HK-2 (cell line): ENCODE measurements around the gene TLCD3A.
A peak's percentile ranks its signal among the peaks of the same experiment; 100 is the strongest.
"Not testable (repeated sequence)": the region's sequence is repeated elsewhere in the genome, so short reads cannot be mapped to it uniquely, and the experiment has no call there.

ENCODE experiments used
- DNase-seq: peaks from one replicate; pipeline ENCODE4 v3.0.0-alpha.2; 2018; ENCODE audit not compliant: unreplicated experiment

TLCD3A gene

DNA sequence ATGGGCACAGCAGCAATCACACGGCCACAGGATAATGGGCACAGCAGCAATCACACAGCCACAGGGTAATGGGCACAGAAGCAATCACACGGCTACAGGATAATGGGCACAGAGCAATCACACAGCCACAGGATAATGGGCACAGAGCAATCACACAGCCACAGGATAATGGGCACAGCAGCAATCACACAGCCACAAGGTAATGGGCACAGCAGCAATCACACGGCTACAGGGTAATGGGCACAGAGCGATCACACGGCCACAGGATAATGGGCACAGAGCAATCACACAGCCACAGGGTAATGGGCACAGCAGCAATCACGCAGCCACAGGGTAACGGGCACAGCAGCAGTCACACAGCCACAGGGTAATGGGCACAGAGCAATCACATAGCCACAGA, 17.0 kb downstream of the TLCD3A start:
- DNase-seq, result not testable (repeated sequence)

GRCh38 chr17:750431-751037, 18.1 kb downstream of the TLCD3A start:
- DNase-seq, result no peak

GRCh38 chr17:751269-752001, 19.0 kb downstream of the TLCD3A start:
- DNase-seq, result peak; percentile 50

DNA sequence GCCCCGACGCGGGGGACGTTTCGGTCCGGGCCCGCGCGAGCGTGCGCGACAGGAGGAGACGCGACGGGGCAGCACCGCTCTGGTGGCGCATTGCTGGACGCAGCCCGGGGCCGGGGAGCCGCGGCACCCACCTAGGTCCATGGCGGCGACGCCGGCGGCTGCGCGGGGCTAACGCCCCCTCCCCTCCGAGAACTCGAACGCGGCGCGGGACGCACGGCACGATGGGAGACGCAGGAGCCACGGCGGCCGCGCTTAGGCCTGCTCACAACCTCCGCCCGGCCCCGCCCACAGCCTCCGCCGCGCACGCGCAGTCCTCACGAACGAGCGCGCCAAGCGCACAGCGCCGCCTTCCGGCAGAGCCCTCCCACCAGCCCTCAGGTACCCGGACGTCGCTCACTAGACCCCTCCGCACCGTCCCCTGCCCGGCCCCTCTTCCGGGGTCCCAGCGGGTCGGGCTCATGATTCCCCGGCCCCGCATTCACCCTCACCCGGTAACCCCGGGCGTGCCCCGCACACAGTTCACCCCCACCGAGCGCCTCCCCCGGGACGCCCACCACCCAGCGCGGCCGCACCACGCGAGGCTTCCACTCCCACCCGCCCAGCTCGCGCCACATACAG, 19.7 kb downstream of the TLCD3A start, which contains the start of gene GEMIN4:
GEMIN4 (minus strand) TSS at position 263 of the 618 bp plus-strand sequence; CDS start at position 141, 122 bp downstream.
- peak; percentile 95 for DNase-seq

DNA sequence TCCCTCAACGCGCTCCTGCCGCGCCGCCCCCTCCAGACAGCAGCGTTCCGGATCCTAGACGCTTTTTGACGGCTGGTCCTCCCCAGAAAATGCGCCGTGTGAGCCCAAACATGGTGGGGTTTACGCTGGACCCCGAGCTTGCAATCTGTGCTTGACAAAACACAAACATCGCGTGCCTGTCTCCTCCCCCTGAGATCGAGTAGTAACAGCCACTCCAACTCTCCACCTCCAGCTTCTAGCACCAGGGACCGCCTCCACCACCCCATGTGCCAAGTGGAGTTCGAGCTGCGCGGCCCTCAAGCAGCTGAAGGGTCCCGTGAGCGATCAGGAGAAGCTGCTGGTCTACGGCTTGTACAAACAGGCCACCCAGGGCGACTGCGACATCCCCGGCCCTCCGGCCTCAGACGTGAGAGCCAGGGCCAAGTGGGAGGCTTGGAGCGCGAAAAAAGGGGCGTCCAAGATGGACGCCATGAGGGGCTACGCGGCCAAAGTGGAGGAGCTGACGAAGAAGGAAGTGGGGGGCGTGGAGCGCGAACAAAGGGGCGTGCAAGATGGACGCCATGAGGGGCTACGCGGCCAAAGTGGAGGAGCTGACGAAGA, 20.3 kb downstream of the TLCD3A start:
- no peak for DNase-seq

DNA sequence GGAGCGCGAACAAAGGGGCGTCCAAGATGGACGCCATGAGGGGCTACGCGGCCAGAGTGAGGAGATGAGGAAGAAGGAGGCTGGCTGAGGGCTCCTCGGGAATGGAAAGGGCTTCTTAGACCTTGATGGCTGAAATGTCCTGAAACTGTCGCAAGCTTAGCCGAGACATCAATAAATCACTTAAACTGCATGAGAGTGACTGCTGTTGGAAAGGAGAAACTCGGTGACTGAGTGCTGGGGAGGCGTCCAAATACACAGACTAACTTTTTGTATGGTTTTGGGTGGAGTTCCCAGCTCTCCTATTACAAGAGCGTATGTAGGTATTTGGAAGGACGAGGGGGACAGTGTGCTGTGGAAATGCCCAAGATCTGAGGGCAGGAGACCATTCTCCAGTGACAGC, 21.0 kb downstream of the TLCD3A start:
- no peak for DNase-seq

- not testable (repeated sequence) for DNase-seq
Observed at GRCh38 chr17:755319-755961, 23.0 kb downstream of the TLCD3A start.

DNA sequence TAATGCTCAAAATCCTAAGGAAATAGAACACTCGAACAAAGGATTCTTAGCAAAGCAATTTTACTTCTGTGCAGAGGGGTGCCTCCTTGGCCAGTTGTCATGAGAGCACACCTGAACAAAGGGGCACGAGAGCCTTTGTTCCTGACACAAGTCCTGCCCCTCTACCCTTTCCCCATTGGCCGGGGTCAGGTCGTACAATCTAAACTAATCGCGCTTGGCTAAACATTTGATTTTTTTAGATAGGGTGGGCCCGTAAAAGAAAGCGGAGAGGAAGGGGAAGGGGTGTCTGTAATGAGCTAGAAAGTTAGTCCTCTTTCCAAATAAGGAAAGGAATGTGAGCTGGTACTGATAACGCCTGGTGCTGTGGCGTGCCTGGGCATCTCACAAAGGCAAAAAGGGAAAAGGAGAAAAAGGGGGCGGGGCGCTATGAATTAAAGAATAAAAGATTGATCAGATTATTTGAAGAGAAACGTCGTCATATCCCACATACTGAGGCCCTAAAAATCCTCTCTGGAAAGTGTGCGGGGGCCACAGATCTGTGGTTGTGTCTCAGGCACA, 23.7 kb downstream of the TLCD3A start:
- not testable (repeated sequence) for DNase-seq

DNA sequence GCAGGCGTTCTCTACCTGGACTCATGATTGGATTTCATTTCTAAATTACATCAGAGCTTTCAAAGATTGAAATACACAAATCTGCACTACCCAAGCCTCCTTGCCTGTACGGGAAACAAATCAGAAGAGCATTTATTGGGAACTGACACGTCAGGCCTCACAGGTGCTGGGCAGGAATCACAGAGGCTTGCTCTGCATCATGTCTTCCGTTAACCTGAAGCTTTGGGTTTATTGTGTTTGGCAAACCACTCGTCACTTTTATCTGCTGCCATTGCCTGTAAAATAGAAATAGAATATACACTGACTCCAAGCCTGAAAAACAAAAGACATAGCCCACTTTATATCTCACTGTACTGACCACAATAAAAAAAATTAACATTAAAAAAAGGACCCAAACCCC, 27.6 kb downstream of the TLCD3A start:
- no peak for DNase-seq

- DNase-seq, result no peak
Observed at GRCh38 chr17:760371-760770, 28.0 kb downstream of the TLCD3A start.

DNA sequence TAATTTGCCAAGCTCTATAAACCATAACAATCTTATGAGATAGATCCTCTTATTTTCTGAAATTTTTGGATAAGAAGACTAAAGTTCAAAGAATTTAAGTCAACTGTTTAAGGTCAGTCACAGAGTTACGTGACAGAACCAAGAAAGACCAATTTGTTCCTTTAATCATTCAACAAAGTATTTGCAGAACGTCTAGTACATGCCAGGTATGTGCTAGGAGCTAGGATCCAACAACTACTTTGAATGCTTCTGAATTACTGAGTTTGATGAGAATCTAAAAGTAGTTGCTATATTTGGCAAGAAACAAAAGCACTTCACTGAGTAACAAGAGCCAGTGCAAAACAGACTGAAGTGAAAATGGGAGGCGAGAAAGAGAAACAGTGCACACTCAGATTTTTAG, 34.7 kb downstream of the TLCD3A start:
- no peak for DNase-seq

DNA sequence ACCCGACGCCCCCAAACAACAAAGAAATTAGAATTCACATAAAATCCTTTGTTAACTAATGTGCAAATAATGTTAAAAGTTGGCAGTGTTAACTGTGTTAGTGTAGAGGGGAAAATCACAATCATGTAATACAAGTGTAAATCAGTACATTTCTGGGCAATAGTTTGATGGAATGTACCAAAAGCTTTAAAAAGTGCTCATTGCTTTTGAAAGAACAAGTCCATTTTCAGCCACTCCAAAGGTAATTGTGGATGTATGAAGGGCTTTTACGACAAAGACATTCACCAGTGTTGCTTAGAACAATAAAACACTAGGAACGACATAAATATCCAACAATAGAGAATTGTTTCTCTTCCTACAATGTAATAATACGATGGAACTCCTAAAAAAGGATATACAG, 40.6 kb downstream of the TLCD3A start:
- DNase-seq, result no peak

DNA sequence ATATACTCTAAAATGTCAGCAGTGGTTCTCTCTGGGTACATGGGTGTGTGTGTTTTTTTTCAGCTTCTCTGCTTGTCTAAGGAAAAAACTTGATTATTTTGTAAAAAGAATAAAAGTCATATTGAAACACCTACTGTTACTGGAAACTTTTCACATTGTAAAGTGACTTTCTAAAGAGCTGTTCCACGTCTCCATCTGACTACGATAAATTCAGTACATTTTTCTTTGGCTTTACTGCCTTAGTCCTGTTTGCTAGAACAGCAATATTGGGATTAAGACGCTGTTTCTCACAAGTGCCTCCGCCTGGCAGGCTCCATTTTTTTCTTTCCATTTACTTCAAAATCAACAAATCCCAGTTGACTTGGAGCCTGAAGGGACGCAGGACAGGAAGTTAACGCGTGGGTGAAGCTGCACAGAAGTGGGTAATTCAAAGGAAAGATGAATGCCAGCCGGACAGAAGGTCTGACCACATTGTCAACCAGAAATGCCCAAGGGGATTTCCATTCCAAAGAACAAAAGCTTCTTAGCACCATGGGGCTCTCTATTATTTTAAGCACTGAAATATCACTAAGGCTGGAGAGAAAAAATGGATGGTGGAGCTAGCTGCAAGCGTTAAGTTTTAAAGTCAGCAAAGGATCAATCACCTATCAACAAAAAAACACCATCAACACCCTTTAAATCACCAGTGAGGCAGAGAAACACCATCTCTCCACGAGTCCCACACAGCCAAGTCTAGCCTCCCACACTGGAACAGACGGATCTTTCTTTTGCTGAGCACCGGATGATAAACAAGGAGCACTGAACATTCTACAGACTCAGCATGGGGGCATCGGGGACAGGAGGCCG, 41.3 kb downstream of the TLCD3A start:
- peak; percentile 17 for DNase-seq

- DNase-seq, result no peak
Observed at GRCh38 chr17:774313-774584, 41.9 kb downstream of the TLCD3A start.

DNA sequence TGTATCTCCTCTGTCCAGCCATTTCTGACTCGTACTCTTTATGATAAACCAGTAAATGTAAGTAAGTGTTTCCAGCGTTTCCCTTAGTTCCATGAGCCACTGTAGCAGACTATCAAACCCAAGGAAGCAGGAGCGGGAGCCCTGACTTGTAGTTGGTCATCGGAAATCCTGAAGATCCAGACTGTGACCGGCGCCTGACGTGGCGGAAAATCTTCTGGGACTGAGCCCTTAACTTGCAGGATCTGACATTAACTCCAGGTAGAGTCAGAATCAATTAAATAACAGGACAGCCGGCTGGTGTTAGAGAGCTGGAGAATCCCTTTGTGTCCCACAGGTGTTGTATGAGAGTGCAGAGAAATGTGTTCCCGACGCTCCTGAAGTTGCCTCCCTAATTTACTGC, 45.7 kb downstream of the TLCD3A start:
- no peak for DNase-seq

GRCh38 chr17:781805-782731, 49.7 kb downstream of the TLCD3A start, which contains the start of the genes GLOD4 and MRM3:
GLOD4 (minus strand) TSS chr17:782280; CDS start chr17:782255, 25 bp downstream.
MRM3 (plus strand) TSS chr17:782353; CDS start chr17:782379, 26 bp downstream.
- peak; percentile 92 for DNase-seq

DNA sequence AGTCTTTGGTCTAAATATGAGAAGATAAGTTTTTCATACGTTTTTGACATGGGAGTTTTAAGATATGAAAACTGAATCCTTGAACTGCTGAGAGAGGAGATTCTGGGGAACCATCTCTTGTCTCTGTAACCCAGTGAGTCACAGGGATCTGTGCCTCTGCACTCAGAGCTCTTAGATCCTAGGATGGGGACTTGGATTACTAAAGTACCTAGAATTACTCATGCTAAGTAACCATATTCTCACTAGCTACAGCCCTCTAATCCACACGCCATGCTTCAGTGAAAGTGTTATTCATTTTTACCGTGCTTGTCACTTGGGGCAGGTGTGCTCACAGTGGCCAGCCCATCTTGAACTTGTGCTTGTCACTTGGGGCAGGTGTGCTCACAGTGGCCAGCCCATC, 51.7 kb downstream of the TLCD3A start:
- DNase-seq, result no peak

DNA sequence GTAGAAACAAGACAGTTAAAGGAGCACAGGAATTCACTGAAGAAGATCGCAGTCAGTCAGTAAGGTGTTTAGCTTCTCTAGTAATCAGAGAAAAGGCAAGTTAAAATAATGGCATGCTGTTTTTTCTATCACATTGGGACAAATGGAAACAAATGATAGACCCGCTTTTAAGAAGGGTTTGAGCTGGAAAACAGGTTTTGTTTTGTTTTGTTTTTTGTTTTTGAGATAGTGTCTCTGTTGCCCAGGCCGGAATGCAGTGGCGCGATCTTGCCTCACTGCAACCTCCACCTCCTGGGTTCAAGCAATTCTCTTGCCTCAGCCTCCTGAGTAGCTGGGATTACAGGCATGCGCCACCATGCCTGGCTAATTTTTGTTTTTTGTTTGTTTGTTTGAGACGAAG, 53.5 kb downstream of the TLCD3A start:
- not testable (repeated sequence) for DNase-seq

- no peak for DNase-seq
Observed at GRCh38 chr17:787641-788221, 55.3 kb downstream of the TLCD3A start.
